Gastrocnemius medialis (tissue), 4 donors: ENCODE data around the gene CD52.

Source experiments
- CTCF ChIP-seq, 5 experiments: fragments of 450-650 bp in 3 of 5; fragments of 200-600 bp in 2 of 5; sonication (generic) in 2 of 5; IDR thresholded peaks in 4 of 5; conservative IDR thresholded peaks in 1 of 5; 1 replicate in 4 of 5; 2 replicates in 1 of 5; pipeline ENCODE4 v1.5.1; 2016 to 2019; ENCODE audit warnings: antibody characterized with exemption in 5 of 5, mild to moderate bottlenecking in 3 of 5, moderate library complexity in 3 of 5
- POLR2A ChIP-seq, 2 donors: fragments of 450-650 bp; IDR thresholded peaks; one replicate each; pipeline ENCODE4 v1.6.1; 2017; ENCODE audit warnings: antibody characterized with exemption in 2 of 2, mild to moderate bottlenecking in 2 of 2, moderate library complexity in 2 of 2

DNA sequence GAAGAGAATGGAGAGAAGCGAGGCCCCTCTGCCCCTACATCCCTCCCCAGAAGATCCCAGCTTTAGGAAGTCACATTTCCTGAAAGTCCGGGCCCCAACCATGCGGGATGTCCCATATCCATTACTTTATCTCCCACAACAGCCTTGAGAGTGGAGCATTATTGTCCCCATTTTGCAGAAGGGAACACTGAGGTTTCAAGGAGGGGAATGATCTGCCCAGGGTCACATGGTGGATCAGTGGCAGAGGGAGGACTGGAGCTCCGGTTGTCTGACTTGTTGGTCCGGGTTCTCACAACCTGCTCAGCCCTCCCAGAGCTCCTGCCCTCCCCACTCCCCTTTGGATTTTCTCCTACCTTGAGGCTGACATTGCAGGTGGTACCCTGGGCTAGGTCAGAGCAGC is 38.3 kb downstream of the CD52 start:
- TF ChIP-seq CTCF (IDR thresholded peaks at IDR 0.05 in 4 of 5, conservative IDR thresholded peaks at IDR 0.05 in 1 of 5) (no peak), POLR2A (IDR thresholded peaks at IDR 0.05) (no peak)
